ENCODE measurements around the gene TBL2. TPM values are rescaled to one million over a fixed set of nuclear protein-coding genes. Genes with fewer than 3 reads are reported as not detected.

Gene TBL2
- total and polyA plus RNA-seq, 2 of the 4 experiments (the other 2 are of a cell fraction): 72.6 to 94.1 TPM

GRCh38 chr7:73519867-73520672, 58.3 kb downstream of the TBL2 start:
- H3K18ac ChIP-seq (ENCODE audit: low read depth, low read length): peak overlapping the region; percentile 45
- DNase-seq: peak; percentile 3
- no peak overlapping the region for H2BK20ac ChIP-seq (ENCODE audit: low read depth, low read length)
- 0 out of 2 replicates have a peak overlapping the region, but pooled peaks have one; percentile 16 for H4K5ac ChIP-seq (ENCODE audit: low read depth, low read length)
- peak overlapping the region; percentile 89 for H3K4me2 ChIP-seq (ENCODE audit: low read depth, low read length)
- peak overlapping the region; percentile 99 for H3K9ac ChIP-seq (ENCODE audit: low read depth, low read length)
- H2BK5ac ChIP-seq (ENCODE audit: low read depth, low read length, poor library complexity, severe bottlenecking): peak overlapping the region; percentile 75
- peak overlapping the region; percentile 9; the same call in 1 of the 2 replicates for H3K4ac ChIP-seq (ENCODE audit: low read depth, low read length)
- H3K4me3 ChIP-seq (ENCODE audit: insufficient read depth, low read depth, low read length): peak overlapping the region; percentile 60
- no peak for ATAC-seq (ENCODE audit: low read depth)
- H3K9me3 ChIP-seq (ENCODE audit: control insufficient read depth, insufficient read depth, low read length): no peaks in the 10 kb centered on the region
- H3K14ac ChIP-seq (replicated peaks; ENCODE audit: low read depth, low read length): peak overlapping the region; percentile 34
- peaks cover 15% of the 10 kb centered on the region for H3K36me3 ChIP-seq (ENCODE audit: control insufficient read depth, insufficient read depth, low read length)
- ChIA-PET CTCF (interaction anchor here (0.8 kb wide), 1 partner anchor 27 kb away, joined by 3 read pairs; no protein-coding TSS in a partner anchor), POLR2A (ENCODE audit: unreplicated experiment) (no interaction called here)
- H2AFZ ChIP-seq (replicated peaks; ENCODE audit: low read length, poor library complexity): no peak overlapping the region
- TF ChIP-seq MAFK (IDR thresholded peaks at IDR 0.05; ENCODE audit: low read depth, low read length) (no peak), CEBPB (IDR thresholded peaks at IDR 0.05; ENCODE audit: low read depth, low read length) (no peak), POLR2A (IDR thresholded peaks at IDR 0.05; ENCODE audit: low read depth, low read length) (no peak), SMC3 (IDR thresholded peaks at IDR 0.05; ENCODE audit: low read depth, low read length) (no peak), MAZ (IDR thresholded peaks at IDR 0.05; ENCODE audit: borderline replicate concordance, low read depth, low read length) (no peak), RCOR1 (IDR thresholded peaks at IDR 0.05; ENCODE audit: insufficient replicate concordance, low read length) (no peak)
- WGBS, 2 experiments (ENCODE audit: extremely low coverage in 2 of 2, insufficient read length in 1 of 2): 98% methylated on average over 8 of the region's 18 CpGs; no CpG with 5 or more reads in 1 of the 2 experiments
- peak overlapping the region; percentile 61; the same call in 1 of the 2 replicates for H3K56ac ChIP-seq (ENCODE audit: extremely low read depth, insufficient read depth, low read length)
- dilution Hi-C loops (cut with HindIII; ENCODE audit: low sequenced_read_pairs, unreplicated experiment) (no loop called here), in situ Hi-C loops (cut with MboI; ENCODE audit: low sequenced_read_pairs) (no loop called here), intact Hi-C loops (cut with micrococcal nuclease) (loop anchor here (5.0 kb wide), 1 partner anchor 147 kb away; the partner anchor contains the start of gene VPS37D)
- no peaks in the 10 kb centered on the region for H3K27me3 ChIP-seq (ENCODE audit: control insufficient read depth, insufficient read depth, low read length)
- peaks cover 6% of the 10 kb centered on the region for H3K4me1 ChIP-seq (ENCODE audit: control insufficient read depth, insufficient read depth, low read length)
- peak overlapping the region; percentile 20; the same call in 1 of the 2 replicates for H4K91ac ChIP-seq (ENCODE audit: insufficient read depth, low read depth, low read length)
- peaks cover 54% of the 10 kb centered on the region for H4K20me1 ChIP-seq (ENCODE audit: insufficient read depth, low read length)
- H2AK5ac ChIP-seq (ENCODE audit: low read depth, low read length): peak overlapping the region; percentile 38; the same call in 1 of the 2 replicates
- H3K79me1 ChIP-seq (ENCODE audit: low read depth in 1 of 2, low read length in 2 of 2): peaks cover 0 to 29% of the 10 kb centered on the region in 2 experiments; a peak in 2 of 4 replicates
- peak overlapping the region; percentile 92 for H3K23ac ChIP-seq (ENCODE audit: low read depth, low read length)
- peak overlapping the region; percentile 80; the same call in 1 of the 2 replicates for H3K27ac ChIP-seq (ENCODE audit: insufficient read depth, low read length)
- no peak overlapping the region for H2AK9ac ChIP-seq (replicated peaks; ENCODE audit: low read depth, low read length, poor library complexity)
- H3K9me1 ChIP-seq (ENCODE audit: insufficient read depth, low read length): peaks cover 5% of the 10 kb centered on the region
- TSS peak; percentile 9 for BruUV-seq (replicated peaks)
- no peak overlapping the region for H2BK15ac ChIP-seq (ENCODE audit: low read depth, low read length)
- peak overlapping the region in 1 of 2 experiments; percentile 18; a peak in 1 of 4 replicates for H4K8ac ChIP-seq (ENCODE audit: low read depth in 2 of 2, low read length in 2 of 2)
- H2BK120ac ChIP-seq (ENCODE audit: low read depth, low read length): no peak overlapping the region

Data from IMR-90 (cell line).